Right lobe of liver (tissue), 4 donors: ENCODE results near the gene CLSTN1.

Experiments used
- CTCF ChIP-seq, 4 donors: fragments of 200-600 bp in 3 of 4; fragments of 450-650 bp in 1 of 4; IDR thresholded peaks; one replicate each; pipeline versions ENCODE4 v1.5.1 to v1.8.0; 2016 to 2022; ENCODE audit warnings: antibody characterized with exemption in 4 of 4, mild to moderate bottlenecking in 2 of 4
- POLR2A ChIP-seq: fragments of 450-650 bp; IDR thresholded peaks from one replicate; pipeline ENCODE4 v1.6.1; 2017; ENCODE audit warnings: antibody characterized with exemption, mild to moderate bottlenecking
- donor health status: DM: no; HTN: no; CAD: no.
- donor health status: DM: no; HTN: no; CAD: no.
- donor health status: DM: no; HTN: yes; CAD: no.

- no peak for TF ChIP-seq CTCF (IDR thresholded peaks at IDR 0.05)
- no peak for TF ChIP-seq POLR2A
These were observed 120.6 kb downstream of the CLSTN1 start for GRCh38 chr1:9703165-9703509.
